ENCODE results near the gene WDR35.

WDR35 gene

DNA sequence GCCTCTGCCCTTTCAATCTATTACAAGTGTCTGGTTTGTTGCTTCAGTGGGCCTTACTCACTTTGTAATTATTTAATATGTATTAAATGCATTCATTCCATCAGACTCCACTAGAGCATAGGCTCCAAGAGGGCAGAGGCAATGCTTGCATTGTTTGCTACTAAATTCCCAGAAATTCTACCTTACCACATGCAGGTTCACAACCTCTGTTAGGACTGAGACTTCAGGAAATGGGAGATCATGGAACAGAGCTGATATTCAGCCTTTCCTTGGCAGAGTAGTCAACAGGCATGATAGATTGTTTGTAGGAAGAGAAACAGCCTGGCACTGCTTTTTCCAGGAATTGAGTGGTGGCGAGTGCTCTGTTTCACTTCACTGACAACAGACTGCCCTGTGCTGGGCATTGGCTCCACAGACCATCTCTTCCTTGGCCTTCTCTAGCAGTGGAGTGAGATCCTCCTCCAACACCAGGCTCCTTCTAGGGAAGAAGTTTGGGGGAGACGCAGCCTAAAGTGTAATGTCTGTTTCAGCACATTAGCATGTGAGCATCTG, 28.8 kb upstream of the WDR35 start:
- Mint-ChIP-seq H3K9me3 (peaks cover 26% of the 10 kb centered on the region), H3K27me3 (ENCODE audit: low read depth) (peaks cover 16% of the 10 kb centered on the region), H3K4me3 (no peak overlapping the region), H3K4me1 (ENCODE audit: low read depth) (no peaks in the 10 kb centered on the region), H3K36me3 (ENCODE audit: low read depth) (peaks cover 1% of the 10 kb centered on the region), H3K27ac (no peak overlapping the region)
- DNase-seq (ENCODE audit: low spot score), result no peak

DNA sequence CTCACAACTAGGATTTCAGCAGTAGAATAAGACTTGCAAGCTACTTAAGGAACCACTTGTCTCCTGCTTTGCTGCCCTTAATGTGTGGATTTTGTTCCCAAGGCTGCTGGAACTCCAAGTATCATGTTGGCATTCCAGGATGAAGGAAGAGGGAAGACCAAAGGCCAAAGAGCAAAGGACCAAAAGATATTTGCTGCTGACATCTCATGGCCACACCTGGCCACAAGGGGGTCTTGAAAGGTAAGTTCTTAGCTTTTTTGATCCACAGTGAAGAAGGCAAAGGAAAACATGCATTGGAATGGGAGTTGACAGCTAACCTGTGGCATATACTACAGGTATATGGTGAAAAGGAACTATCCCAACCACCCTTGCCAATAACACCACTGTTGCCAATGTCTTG, 26.4 kb upstream of the WDR35 start:
- no peak for DNase-seq (ENCODE audit: low spot score)
- Mint-ChIP-seq H3K9me3 (peaks cover 15% of the 10 kb centered on the region), H3K27ac (no peak overlapping the region), H3K27me3 (ENCODE audit: low read depth) (peaks cover 34% of the 10 kb centered on the region), H3K36me3 (ENCODE audit: low read depth) (no peaks in the 10 kb centered on the region), H3K4me1 (ENCODE audit: low read depth) (peaks cover 7% of the 10 kb centered on the region), H3K4me3 (no peak overlapping the region)

DNA sequence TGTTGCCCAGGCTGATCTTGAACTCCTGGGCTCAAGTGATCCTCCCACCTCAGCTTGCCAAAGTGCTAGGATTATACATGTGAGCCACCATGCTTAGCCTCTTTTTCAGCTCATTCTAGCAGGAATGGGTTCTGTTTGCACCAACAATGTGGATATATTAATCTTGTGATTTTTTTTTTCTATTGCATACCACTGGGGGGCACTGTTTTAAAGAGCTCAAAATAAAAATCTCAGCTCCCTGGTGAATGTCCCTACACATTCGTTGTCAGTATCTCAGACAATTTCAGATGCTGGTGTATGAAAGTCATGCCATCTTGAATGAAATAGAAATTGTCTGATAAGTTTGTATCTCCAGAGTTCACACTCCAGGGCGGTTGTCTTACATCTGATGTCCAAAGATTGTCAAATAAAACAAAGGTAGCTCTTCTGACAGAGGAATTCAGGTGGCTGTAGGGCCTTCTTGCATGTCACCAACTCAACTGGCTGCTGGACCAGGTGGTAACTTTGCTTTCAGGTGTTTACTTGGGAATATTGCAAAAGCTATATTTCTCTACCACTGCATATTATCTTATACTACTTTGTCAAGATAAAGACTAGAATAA, 25.7 kb upstream of the WDR35 start:
- Mint-ChIP-seq H3K4me3 (no peak overlapping the region), H3K27ac (no peak overlapping the region), H3K27me3 (ENCODE audit: low read depth) (peaks cover 41% of the 10 kb centered on the region), H3K4me1 (ENCODE audit: low read depth) (peaks cover 7% of the 10 kb centered on the region), H3K9me3 (peaks cover 10% of the 10 kb centered on the region), H3K36me3 (ENCODE audit: low read depth) (no peaks in the 10 kb centered on the region)
- DNase-seq (ENCODE audit: low spot score), result no peak

DNA sequence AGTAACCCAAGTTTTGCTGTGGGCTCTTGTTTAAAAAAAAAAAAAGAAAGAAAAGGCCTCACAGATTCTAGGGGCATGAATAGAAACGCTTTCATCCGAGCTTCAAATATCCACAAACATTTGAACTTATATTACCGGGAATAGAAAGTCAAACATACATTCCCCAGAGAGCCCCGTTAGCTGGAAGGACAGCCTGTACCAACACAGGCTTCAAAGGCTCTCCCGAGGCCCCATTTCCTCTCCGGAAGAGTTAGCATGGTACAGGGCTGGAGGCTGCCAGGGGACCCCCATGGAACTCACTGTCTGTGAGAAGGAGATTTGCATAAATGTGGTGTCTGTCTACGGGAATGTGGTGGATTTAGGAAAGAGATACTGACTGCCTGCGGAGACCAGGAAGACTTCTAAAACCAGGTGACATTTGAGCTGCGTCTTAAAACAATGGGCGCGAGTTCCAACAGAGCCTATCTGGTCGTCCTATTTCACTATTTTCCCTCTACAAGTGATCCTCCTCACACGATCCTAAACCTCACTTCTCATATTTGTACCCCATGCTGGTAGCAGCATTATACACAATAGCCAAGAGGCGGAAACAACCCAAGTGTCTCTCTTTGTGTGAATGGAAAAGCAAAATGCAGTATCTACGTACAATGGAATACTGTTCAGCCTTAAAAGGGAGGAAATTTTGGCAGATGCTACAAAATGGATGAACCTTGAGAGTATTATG, 23.4 kb upstream of the WDR35 start:
- H3K36me3 Mint-ChIP-seq (ENCODE audit: low read depth), result no peaks in the 10 kb centered on the region
- DNase-seq (ENCODE audit: low spot score), result no peak
- H3K9me3 Mint-ChIP-seq, result no peaks in the 10 kb centered on the region
- H3K4me3 Mint-ChIP-seq, result peak overlapping the region; percentile 72
- peaks cover 7% of the 10 kb centered on the region for H3K4me1 Mint-ChIP-seq (ENCODE audit: low read depth)
- H3K27ac Mint-ChIP-seq, result no peak overlapping the region
- H3K27me3 Mint-ChIP-seq (ENCODE audit: low read depth), result peaks cover 56% of the 10 kb centered on the region

DNA sequence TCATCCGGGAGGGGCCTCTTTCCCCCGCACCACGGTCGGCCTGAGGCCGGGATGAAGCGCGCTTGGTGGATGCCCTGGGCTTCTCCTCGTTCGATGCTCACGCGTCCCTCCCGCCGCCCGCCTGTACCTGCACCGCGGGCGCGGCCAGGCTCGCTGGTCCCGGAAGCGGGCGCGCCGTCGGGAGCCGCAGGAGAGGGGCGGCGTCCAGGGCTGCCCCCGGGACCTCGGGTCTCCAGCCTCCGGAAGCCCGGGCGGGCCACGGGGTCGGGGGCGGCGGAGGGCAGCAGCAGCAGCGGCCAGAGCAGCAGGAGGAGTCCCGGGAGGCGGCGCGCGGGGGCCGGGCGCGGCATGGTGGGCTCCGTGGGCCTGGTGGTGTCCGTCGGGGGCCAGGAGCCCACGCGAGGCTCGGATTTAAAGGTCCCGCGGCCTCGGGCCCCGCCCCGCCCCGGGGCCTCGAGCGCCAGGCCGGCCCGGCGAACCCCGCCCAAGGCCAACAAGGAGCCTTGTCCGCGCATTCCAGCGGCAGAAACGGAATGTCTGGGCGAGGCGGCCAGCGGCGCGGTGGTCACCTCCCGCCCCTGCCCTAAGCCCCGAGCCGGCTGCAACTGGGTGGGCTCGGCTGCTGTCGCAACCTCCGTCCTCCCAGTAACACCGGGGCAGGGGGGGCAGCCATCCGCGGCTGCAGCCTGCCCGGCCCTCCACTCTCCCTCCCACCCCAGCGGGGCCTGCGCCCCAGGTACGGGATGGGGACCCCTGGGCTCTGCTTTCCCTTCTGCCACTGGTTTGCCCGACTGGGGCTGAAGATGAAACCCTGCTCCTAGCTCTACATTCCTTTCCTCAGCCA, 22.6 kb upstream of the WDR35 start, which contains the start of gene MATN3:
Gene MATN3, minus strand, starts transcription at position 387 of the 844 bp plus-strand sequence. Its CDS starts 37 bp downstream, at position 350.
- Mint-ChIP-seq H3K27me3 (ENCODE audit: low read depth) (peaks cover 62% of the 10 kb centered on the region), H3K4me1 (ENCODE audit: low read depth) (peaks cover 7% of the 10 kb centered on the region), H3K9me3 (no peaks in the 10 kb centered on the region), H3K4me3 (peak within 1 kb of the TSS; percentile 72), H3K36me3 (ENCODE audit: low read depth) (no peaks in the 10 kb centered on the region), H3K27ac (no peak within 1 kb of the TSS)
- no peak for DNase-seq (ENCODE audit: low spot score)

DNA sequence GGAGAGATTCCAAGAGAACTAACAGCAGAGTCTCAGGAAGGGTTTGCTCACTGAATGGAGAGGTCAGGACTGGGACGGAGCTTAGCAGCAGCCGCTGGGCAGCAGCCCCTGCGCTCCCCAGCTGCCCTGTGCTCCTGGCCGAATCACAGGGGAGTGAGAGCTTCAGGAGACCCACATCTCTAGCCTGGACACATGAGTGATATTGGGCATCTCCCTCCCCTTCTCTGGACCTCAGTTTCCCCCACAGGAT, 22.1 kb upstream of the WDR35 start:
- Mint-ChIP-seq H3K4me1 (ENCODE audit: low read depth) (peaks cover 7% of the 10 kb centered on the region), H3K9me3 (no peaks in the 10 kb centered on the region), H3K27ac (no peak overlapping the region), H3K27me3 (ENCODE audit: low read depth) (peaks cover 62% of the 10 kb centered on the region), H3K36me3 (ENCODE audit: low read depth) (no peaks in the 10 kb centered on the region), H3K4me3 (peak overlapping the region; percentile 57)
- DNase-seq (ENCODE audit: low spot score), result no peak

DNA sequence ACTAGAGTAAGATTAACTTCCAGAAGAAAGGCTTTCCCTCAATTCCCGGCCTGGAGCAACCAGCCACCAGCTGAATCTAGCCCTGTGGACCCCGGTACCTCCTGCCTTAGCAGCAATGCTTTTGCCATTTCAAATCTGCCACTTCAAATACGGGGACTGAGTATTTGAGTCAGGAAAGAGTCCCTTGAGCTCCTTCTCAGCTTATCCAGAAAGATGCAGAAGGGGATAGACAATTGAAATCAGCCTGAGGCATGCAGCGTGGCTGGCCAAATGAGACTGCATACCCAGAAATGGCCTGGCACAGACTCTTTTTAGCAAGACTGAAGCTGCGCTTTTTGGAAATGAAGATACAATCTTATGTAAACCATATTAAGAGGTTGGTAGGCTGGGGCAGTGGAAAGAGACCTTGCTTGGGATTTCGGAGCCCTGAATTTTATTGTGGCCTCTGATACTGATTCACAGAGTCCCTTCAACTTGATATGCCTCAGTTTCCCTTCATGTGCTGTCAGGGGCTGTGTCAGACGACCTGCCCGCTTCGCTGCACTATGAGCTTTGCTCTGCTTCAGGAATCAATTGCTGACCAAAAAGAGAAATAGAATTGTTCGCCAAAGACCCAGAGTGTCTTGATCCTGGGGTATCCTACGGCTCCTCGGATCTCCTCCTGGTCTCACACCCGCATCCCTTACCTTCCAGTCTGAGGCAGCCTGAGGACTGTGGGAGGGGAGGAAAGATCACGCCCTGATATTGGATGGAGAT, 21.5 kb upstream of the WDR35 start:
- no peak for DNase-seq (ENCODE audit: low spot score)
- Mint-ChIP-seq H3K27me3 (ENCODE audit: low read depth) (peaks cover 62% of the 10 kb centered on the region), H3K4me3 (peak overlapping the region; percentile 57), H3K36me3 (ENCODE audit: low read depth) (no peaks in the 10 kb centered on the region), H3K27ac (no peak overlapping the region), H3K4me1 (ENCODE audit: low read depth) (peaks cover 7% of the 10 kb centered on the region), H3K9me3 (no peaks in the 10 kb centered on the region)

DNA sequence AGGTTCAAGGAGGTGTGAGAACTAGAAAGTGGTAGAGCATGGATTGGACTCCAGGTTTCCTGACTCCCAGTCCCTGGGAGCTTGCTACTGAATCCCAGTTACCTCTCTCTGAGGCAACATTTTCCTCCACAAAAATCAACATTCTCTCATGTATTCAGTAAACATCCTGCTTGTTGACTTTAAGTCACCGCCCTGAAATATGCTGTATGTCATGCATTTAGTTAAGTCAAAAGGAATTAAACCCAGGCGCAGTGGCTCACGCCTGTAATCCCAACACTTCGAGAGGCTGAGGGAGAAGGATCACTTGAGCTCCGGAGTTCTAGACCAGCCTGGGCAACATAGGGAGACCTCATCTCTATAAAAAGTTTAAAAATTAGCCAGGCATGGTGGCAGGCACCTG, 18.8 kb upstream of the WDR35 start:
- Mint-ChIP-seq H3K27ac (no peak overlapping the region), H3K4me3 (no peak overlapping the region), H3K36me3 (ENCODE audit: low read depth) (no peaks in the 10 kb centered on the region), H3K4me1 (ENCODE audit: low read depth) (peaks cover 7% of the 10 kb centered on the region), H3K9me3 (no peaks in the 10 kb centered on the region), H3K27me3 (ENCODE audit: low read depth) (peaks cover 46% of the 10 kb centered on the region)
- DNase-seq (ENCODE audit: low spot score), result no peak

DNA sequence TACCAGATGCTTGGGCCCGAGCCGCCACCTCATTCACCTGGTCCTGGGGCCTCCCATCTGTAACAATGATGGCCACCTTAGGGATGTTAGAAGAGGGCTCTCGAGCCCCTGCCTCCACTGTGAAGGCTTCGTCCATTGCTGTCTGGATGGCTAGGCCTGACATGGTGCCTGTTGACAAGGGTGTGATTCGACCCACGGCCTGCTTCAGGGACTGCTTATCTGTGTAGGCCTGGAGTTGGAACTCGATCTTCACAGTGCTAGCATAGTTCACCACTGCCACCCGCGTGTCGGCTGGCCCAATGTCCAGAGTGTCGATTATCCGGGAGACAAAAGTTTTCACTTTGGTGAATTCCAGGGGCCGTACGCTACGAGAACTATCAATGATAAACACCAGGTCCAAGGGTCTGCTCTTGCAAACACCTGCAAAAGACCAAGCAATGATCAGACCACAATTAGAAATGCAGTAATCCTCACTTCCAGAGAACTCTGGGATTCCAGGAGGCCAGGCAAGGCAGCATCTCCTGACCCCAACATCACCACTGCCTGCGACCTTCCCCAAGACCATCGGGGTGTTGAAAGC, 16.1 kb upstream of the WDR35 start:
- DNase-seq (ENCODE audit: low spot score), result no peak
- H3K9me3 Mint-ChIP-seq, result no peaks in the 10 kb centered on the region
- H3K36me3 Mint-ChIP-seq (ENCODE audit: low read depth), result no peaks in the 10 kb centered on the region
- no peaks in the 10 kb centered on the region for H3K4me1 Mint-ChIP-seq (ENCODE audit: low read depth)
- H3K27ac Mint-ChIP-seq, result no peak overlapping the region
- H3K27me3 Mint-ChIP-seq (ENCODE audit: low read depth), result peaks cover 40% of the 10 kb centered on the region
- no peak overlapping the region for H3K4me3 Mint-ChIP-seq

DNA sequence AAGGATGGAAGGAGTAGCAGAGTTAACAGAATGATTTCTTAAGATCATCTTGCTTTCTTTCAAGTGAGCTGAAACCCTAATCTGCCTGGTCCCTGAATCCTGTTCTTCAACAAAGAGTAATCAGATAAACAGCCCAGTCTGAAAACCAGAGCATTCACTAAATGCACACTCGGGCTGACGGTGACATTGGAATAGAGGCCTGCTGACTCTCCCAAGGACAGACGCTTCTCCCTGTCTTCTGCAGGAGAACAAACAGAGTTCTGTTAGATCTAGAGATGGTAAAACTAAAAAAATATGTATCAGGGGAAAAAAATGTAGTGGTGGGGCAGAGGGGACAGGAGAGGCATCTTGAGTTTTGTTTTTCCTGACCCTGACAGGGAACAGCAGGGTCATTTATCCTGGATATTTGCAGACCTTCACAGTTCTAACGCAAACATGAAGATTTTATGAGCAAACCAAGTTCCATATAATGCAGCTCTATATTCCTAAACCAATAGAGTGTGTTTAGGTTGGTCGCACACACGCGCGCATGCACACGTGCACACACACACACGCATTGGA, 15.2 kb upstream of the WDR35 start:
- Mint-ChIP-seq H3K4me3 (no peak overlapping the region), H3K36me3 (ENCODE audit: low read depth) (no peaks in the 10 kb centered on the region), H3K27ac (no peak overlapping the region), H3K27me3 (ENCODE audit: low read depth) (peaks cover 38% of the 10 kb centered on the region), H3K9me3 (no peaks in the 10 kb centered on the region), H3K4me1 (ENCODE audit: low read depth) (no peaks in the 10 kb centered on the region)
- no peak for DNase-seq (ENCODE audit: low spot score)

DNA sequence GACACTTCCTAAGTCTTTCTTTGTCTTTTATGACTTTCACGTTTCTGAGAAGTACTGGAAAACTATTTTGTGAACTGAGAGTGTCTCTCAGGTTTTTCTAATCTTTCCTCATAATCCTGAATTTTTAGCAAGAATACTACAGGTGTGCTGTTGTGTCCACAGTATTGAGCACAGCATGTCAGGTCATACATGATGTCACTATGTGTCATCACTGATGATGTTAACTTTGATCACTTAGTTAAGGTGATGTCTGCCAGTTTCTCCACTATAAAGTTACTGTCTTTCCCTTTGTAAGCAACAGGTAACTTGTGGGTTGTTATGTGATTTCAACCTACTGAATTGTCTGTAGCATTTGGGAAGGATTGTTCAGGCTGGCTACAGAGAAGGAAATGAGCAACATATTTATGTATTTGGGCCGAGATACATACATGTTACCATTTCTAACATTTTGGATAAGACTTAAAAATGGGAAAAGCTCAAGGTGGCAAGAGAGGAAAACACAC, 11.5 kb upstream of the WDR35 start:
- DNase-seq (ENCODE audit: low spot score), result no peak
- Mint-ChIP-seq H3K4me1 (ENCODE audit: low read depth) (no peaks in the 10 kb centered on the region), H3K36me3 (ENCODE audit: low read depth) (no peaks in the 10 kb centered on the region), H3K27me3 (ENCODE audit: low read depth) (peaks cover 36% of the 10 kb centered on the region), H3K27ac (no peak overlapping the region), H3K9me3 (no peaks in the 10 kb centered on the region), H3K4me3 (no peak overlapping the region)

DNA sequence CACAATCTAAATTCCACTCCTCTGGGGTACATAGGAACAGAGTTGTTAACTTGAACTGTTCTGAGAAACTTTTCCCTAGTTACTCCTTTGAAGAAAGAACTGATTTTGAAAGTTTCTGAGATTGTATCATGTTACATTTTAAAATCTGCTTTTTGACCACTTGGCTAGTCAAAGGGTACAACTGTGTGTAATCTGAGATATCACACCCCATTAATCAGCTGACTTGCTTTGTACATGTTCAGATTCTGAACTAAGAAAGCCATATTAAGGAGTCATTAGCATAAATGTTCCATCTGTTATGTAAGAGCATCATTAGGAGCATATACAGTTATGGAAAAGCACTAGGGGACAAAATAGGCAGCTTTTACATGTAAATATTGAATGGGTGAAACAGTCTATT, 3.8 kb upstream of the WDR35 start:
- DNase-seq (ENCODE audit: low spot score), result no peak
- Mint-ChIP-seq H3K4me3 (no peak overlapping the region), H3K9me3 (peaks cover 4% of the 10 kb centered on the region), H3K4me1 (ENCODE audit: low read depth) (peaks cover 17% of the 10 kb centered on the region), H3K27ac (no peak overlapping the region), H3K36me3 (ENCODE audit: low read depth) (peaks cover 2% of the 10 kb centered on the region), H3K27me3 (ENCODE audit: low read depth) (peaks cover 39% of the 10 kb centered on the region)

DNA sequence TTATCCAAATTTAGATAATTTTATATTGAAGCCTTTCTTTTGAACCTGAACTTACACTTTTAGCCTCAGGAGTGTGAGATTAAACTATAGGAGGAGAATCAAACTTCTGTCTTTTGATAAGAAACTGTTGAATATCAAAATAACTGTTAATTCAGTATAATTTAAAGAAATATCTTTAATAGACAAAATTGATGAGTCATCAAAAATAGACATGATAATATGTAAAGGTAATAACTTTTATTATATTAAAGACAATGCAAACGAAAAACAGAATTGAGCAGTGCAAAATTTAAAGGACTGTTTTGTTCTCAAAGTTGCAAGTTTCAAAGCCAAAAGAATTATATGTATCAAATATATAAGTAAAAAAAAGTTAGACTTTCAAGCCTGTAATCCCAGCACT, 2.0 kb upstream of the WDR35 start:
- Mint-ChIP-seq H3K36me3 (ENCODE audit: low read depth) (peaks cover 4% of the 10 kb centered on the region), H3K9me3 (peaks cover 4% of the 10 kb centered on the region), H3K4me3 (no peak overlapping the region), H3K4me1 (ENCODE audit: low read depth) (peaks cover 25% of the 10 kb centered on the region), H3K27ac (no peak overlapping the region), H3K27me3 (ENCODE audit: low read depth) (peaks cover 34% of the 10 kb centered on the region)
- no peak for DNase-seq (ENCODE audit: low spot score)

Measured in T-helper 2 cell treated with Interferon-gamma antibody and Interleukin-4, amounts not matched to agents 5 μg/mL and 100 μg/mL, for 36 hours (primary cell).